GM21367 (cell line): Measurements from ENCODE around the gene CLCN4.

Experiments used
- ATAC-seq: cut with Tn5 transposase; IDR thresholded peaks from one replicate; pipeline ENCODE4 v1.9.1; 2021; ENCODE audit not compliant: unreplicated experiment

The CLCN4 gene

GRCh38 chrX:10239611-10240064 is 82.9 kb downstream of the CLCN4 start:
- no peak for ATAC-seq

- no peak for ATAC-seq
These were observed 84.1 kb downstream of the CLCN4 start for GRCh38 chrX:10240918-10241317.

- ATAC-seq = no peak
These were observed 85.3 kb downstream of the CLCN4 start for GRCh38 chrX:10242026-10242425.

- no peak for ATAC-seq
These were observed 86.3 kb downstream of the CLCN4 start for GRCh38 chrX:10243106-10243505.

GRCh38 chrX:10244915-10245622 is 88.3 kb downstream of the CLCN4 start:
- no peak for ATAC-seq

GRCh38 chrX:10245886-10246285 is 89.1 kb downstream of the CLCN4 start:
- ATAC-seq = no peak

GRCh38 chrX:10246297-10246696 is 89.5 kb downstream of the CLCN4 start:
- ATAC-seq = no peak

- ATAC-seq = no peak
These were observed 90.1 kb downstream of the CLCN4 start for GRCh38 chrX:10246846-10247245.

- no peak for ATAC-seq
These were observed 98.0 kb downstream of the CLCN4 start for GRCh38 chrX:10254739-10255138.

GRCh38 chrX:10259716-10260115 is 102.9 kb downstream of the CLCN4 start:
- ATAC-seq = no peak

GRCh38 chrX:10265775-10266174 is 109.0 kb downstream of the CLCN4 start:
- ATAC-seq = no peak

GRCh38 chrX:10278716-10279115 is 121.9 kb downstream of the CLCN4 start:
- ATAC-seq = no peak

- ATAC-seq = no peak
These were observed 123.3 kb downstream of the CLCN4 start for GRCh38 chrX:10280071-10280470.

GRCh38 chrX:10282490-10282889 is 125.7 kb downstream of the CLCN4 start:
- no peak for ATAC-seq

GRCh38 chrX:10286195-10286594 is 129.4 kb downstream of the CLCN4 start:
- ATAC-seq = no peak
